Pulmonary artery endothelial cell (primary cell): ENCODE data around the gene SLMAP. TPM values are rescaled to one million over a fixed set of nuclear protein-coding genes. Genes with fewer than 3 reads are reported as not detected.

Experiments
- DNase-seq: peaks from one replicate; pipeline ENCODE4 v3.0.0-alpha.2; 2011; ENCODE audit warnings: low read depth, low spot score
- total RNA-seq: library from RNA; depleted of rRNA; stranded (reverse); fragments of >200 nt; gene quantifications from 2 replicates; pipeline ENCODE4 v1.2.3, GENCODE V29; 2014

SLMAP gene
- total RNA-seq, 1 donor from 2014 or later, result 38.1 TPM

DNA sequence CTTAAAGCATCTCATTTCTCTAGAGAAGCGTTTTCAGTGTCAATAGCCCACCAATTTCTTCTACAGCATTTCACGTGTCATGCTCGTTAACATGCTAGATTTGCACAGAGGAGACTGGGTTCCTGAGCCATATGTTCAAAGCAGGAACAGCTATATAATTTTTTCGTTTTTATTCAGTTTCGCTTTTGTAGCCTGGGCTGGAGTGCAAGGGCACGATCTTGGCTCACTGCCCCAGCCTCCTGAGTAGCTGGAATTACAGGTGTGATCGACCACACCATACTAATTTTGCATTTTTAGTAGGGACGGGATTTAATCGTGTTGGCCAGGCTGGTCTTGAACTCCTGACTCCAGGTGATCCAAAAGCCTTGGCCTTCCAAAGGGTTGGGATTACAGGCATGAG, 6.6 kb upstream of the SLMAP start:
- DNase-seq, result no peak

DNA sequence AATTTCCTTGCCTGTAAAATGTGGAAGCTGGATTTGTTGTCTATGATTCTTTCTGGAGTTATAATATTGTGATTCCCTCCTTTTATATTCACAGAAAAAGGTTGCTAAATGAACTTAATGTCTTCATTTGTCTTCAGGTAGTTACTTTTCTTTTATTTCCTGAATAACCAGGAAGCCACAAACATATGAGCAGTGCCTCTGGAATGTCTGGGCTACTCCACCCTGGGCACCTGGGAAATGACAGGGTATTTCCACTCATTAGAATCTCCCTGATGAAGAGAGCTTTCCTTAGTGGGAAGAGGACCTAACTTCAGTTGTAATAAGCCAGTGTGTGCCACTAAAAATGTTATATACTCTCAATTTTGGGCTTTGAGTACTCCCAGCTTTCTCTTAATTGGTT, 3.8 kb upstream of the SLMAP start:
- no peak for DNase-seq

GRCh38 chr3:57753016-57753415, 3.1 kb upstream of the SLMAP start:
- DNase-seq, result no peak

DNA sequence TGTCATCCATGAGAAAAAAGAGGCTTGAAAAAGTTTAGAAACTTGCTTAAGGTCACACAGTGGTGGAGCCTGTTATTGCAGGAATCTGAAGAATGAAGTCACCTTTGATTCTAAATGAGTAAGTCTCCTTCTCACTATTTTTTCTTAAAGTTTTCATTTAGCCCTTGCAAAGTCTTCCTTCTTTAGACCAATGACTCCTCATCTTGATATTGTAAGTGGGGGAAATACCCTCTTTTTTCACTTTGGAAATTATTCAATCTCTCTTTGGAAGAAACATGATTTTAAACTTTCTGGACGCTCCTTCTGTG, 787 bp upstream of the SLMAP start:
- DNase-seq, result peak; percentile 39

DNA sequence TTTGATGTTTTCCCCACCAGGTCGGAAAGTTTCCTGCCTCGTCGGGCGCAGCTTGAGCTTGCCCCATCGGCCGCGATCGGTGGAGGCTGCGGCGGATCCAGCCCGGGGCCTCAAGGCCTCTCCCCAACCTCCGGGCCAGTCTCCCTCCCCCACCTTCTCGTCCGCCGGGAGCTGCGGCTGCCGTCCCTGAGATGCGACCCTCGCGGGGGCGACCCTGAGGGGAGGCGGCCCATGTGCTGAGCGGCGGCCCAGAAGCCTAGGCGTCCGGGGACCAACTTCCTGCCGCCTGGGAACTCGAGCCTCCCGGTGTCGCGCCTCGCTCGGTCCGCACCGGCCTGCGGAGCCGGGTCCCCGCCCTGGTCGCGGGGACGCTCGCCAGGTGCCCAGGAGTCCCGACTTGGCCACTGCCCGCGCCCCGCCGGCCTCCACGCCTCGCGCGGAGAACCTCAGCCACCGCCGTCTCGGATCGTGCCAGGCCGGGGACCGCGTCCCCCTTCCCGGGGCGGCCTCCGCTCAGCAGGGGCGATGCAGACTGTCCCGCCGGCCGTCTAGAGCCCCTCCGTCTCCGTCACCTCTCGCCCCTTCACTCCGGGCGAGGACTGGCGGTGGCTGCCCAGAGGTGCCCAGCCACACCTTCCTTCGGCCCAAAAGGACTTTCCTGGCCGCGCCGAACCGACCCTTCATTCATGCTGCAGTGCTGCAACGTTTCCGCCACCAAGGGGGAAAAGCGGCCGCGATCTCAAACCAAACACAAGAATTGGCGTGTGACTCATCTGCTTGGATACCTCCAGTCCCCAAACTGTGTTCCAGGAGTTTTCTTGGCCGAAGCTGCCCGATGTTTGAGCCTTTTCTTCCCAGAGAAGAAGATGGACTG, 656 bp downstream of the SLMAP start:
- DNase-seq, result no peak

DNA sequence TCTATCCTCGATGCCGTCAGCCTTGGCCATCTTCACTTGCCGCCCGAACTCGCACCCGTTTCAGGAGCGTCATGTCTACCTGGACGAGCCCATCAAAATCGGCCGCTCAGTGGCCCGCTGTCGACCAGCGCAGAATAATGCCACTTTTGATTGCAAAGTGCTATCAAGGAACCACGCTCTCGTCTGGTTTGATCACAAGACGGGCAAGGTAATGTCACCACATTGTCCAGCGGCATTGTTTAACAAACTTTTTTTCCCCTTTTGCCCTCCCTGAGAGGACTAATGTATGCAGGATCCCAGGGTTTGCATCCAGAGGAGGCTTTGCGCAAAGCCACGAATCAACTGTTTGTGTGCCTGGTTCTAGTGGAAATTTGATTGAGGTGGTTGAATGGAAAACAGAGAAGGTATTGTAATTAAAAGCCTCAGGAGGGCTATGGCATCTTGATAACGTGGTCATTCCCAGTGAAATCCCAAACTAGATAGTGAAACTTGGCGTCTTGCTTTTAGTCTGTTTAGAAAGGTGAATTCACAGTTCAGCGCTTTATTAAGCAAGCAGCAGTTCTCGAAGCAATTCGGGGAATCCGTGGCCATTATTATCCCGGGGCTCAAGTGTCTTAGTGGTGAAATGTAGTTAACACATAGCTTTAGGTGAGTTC, 1.7 kb downstream of the SLMAP start:
- DNase-seq, result no peak

- no peak for DNase-seq
Observed at GRCh38 chr3:57758686-57759085, 2.6 kb downstream of the SLMAP start.

GRCh38 chr3:57764794-57765193, 8.7 kb downstream of the SLMAP start:
- no peak for DNase-seq

DNA sequence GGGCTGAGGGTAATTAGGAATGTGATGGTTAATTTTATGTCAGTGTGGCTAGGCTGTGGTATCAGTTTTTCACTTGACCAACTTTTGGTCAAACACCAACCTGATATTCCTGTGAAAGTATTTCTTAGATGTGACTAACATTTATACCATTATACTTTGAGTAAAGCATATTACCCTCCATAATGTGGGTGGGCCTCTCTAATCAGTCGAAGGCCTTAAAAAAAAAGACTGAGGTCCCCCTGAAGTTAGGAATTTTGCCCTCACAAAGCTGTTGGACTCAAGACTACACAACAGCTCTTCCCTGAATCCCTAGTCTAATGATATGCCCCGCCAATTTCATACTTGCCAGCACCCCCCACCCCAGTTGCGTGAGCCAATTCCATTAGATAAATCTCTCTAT, 12.5 kb downstream of the SLMAP start:
- no peak for DNase-seq

GRCh38 chr3:57770009-57770827, 14.1 kb downstream of the SLMAP start:
- DNase-seq, result no peak

DNA sequence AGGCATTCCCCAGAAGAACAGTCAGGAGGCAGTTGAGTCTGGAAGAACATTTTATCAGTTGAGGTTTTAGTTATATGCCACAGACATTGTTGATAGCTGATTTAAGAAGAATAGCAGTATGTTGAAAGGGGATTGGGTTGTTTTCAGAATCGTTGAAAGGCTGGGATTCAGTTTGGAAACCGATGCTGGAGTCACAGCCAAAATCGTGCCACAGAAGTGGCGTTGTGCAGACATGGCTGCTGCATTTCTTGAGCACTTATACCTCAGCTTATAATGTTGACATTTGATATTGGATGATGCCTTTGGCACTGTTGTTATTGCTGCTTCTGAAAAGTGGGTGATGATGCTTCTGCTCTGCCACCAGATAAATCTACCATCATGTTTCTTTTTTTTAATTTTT, 16.1 kb downstream of the SLMAP start:
- no peak for DNase-seq

DNA sequence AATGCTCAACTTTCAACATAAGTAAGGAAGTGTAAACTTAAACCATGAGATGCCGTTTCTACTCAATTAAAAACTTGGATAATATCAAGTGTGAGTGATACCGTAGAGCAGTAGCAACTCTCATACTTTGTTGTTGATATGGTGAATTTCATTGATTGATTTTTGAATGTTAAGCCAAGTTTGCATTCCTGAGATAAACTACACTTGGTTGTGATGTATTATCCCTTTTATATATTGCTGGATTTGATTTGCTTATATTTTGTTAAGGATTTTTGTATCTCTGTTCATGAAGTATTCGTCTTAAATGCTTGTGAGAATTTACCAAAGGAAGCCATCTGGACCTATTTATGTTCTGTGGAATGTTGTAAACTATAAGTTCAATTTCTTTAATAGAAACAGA, 21.7 kb downstream of the SLMAP start:
- no peak for DNase-seq

- no peak for DNase-seq
Observed at GRCh38 chr3:57778494-57778893, 22.4 kb downstream of the SLMAP start.

GRCh38 chr3:57779666-57780065, 23.6 kb downstream of the SLMAP start:
- no peak for DNase-seq

DNA sequence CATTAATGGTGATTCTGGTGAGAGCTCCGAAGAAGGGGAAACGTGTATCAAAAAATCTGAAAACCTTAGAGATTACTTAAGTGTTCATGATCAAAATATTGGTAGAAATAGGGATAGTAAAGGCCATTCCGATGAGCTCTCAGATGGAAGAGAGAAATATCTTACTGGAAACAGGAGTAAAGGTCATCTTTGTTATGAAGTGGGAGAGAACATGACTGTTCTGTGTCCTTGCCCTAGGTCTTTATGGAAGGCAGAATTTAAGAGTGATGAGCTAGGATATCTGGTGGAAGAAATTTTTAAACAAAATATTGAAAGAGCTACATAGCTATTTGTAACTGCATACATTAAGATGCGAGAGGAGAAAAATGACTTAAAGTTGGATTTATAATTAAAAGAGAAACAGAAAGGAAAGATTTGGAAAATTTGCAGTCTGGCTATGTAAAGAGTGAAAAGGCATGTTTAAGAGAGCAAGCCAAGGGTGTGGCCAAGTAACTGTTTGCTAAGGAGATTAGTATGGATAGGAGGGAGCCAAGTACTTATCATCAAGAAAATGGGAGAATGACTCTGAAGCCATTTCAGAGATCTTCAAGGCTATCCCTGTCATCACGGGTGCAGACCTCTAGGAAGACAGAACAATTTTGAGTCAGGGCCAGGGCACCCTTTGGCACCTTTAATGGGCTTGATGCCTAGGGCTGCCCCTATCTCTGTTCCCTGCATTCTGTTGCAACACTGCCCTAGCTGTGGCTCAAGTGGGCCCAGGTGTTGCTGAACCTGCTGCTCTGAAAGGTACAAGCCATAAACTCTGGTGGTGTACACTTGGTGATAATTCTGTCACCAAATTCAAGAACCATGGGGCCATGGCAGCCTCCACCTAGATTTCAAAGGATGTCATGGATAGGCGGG, 27.3 kb downstream of the SLMAP start:
- DNase-seq, result no peak

DNA sequence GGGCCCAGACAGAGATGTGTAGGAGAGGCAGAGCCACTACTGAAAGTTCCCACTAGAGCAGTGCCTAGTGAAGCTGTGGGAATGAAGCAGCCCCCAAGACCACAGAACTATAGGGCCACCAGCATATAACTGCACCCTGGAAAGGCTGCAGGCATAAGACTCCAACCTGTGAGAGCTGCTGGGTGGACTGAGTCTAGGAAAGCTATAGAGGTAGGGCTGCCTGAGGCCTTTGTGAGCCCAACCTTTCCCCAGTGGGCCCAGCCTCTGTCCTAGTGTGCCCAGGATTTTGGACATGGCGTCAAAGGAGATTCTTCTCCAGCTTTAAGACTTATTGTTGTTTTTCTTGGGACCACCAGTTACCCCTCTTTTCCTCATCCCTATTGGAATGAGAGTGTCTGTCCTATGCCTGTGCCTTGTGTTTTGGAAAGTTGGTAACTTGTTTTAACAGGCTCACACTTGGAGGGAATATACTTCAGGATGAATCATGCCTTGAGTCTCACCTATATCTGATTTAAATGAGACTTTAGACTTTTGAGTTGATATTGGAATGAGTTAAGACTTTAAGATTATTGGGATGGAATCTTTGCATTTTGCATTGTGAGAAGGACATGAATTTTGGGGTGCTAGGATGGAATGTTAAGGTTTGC, 28.1 kb downstream of the SLMAP start:
- no peak for DNase-seq

GRCh38 chr3:57785446-57785845, 29.3 kb downstream of the SLMAP start:
- DNase-seq, result no peak

DNA sequence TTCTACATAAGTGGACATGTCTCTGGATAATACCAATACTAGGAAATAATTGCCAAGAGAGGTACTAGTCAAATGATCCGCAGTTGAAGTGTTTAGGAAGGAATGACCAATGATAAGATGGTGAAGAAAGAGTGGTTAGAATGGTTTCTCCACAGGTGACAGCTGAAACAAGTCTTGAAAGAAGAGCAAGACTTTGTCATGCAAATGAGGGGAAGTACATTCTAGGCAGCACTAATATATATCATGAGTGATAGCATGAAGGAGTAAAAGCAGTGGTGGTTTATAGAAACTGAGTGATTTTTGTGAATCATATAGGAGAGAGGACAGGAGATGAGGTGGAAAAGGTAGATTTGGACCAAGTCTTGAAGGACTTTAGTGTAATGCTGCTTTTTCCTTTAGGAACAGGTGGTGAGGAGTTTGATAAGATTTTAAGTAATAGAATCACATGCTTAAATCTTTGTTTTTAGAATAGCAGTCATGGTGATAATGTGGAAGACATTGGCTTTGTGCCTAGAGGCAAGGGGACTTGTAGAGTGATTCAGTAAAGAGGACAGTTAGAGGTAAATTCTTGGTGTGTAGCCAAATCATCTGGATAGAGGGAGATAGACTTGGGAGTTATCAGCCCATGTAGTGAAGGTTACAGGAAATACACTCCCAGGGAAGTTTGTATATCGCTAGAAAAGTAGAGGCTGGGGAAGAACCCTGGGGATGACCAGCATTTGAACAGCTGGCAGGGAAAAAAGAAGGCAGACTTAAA, 31.9 kb downstream of the SLMAP start:
- no peak for DNase-seq

DNA sequence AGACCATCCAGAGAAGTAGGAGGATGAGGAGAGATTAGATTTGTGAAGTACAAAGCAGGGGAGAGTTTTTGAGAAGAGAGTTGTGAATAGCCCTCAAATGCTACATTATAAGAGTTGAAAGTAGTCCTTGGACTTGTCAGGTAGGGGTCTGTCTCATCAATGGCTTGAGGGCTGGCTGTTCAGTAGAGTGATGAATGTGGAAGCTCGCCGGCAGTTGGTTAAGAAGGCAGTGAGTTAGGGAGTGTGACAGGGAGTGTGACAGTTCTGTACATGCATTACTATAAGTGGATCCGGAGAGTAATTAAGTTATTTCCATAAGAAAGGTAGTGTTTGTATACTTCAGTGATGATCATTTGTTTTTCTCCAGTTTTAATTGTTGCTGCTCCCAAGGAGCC, 32.5 kb downstream of the SLMAP start:
- no peak for DNase-seq

DNA sequence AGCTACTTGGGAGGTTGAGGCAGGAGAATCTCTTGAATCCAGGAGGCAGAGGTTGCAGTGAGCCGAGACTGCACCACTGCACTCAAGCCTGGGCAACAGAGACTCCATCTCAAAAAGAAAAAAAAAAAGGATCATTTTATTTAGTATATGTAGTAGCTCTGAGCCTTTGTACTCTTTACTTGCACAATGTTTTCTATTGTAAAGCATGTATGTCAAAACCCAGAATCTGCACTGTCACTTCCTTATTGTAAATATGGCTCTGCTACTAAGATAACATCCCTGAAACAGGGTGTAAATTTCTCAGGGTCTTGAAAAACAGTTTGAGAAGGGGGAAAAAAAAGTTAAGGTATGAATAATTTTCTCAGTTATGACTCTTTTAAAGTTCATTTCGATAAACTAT, 35.1 kb downstream of the SLMAP start:
- no peak for DNase-seq
